Non-pigmented ciliary epithelial cell (primary cell): ENCODE measurements around the gene TUBD1.
"Not testable (repeated sequence)": the region's sequence is repeated elsewhere in the genome, so short reads cannot be mapped to it uniquely, and the experiment has no call there.

Experiments used
- DNase-seq: peaks from one replicate; pipeline ENCODE4 v3.0.0-alpha.2; 2010; ENCODE audit warnings: low read depth

TUBD1 gene

GRCh38 chr17:59874376-59874775 is 18.4 kb downstream of the TUBD1 start:
- DNase-seq = no peak

- not testable (repeated sequence) for DNase-seq
These were observed 19.3 kb downstream of the TUBD1 start for GRCh38 chr17:59873414-59873813.

- no peak for DNase-seq
These were observed 20.4 kb downstream of the TUBD1 start for GRCh38 chr17:59872351-59872750.

GRCh38 chr17:59870482-59870881 is 22.3 kb downstream of the TUBD1 start:
- no peak for DNase-seq

- no peak for DNase-seq
These were observed 22.9 kb downstream of the TUBD1 start for GRCh38 chr17:59869941-59870218.

GRCh38 chr17:59863616-59864015 is 29.1 kb downstream of the TUBD1 start:
- DNase-seq = no peak

GRCh38 chr17:59859444-59860025 is 33.2 kb downstream of the TUBD1 start:
- DNase-seq = peak; percentile 24

- DNase-seq = no peak
These were observed 33.8 kb downstream of the TUBD1 start for GRCh38 chr17:59858932-59859331.

GRCh38 chr17:59858167-59858816 is 34.5 kb downstream of the TUBD1 start:
- no peak for DNase-seq

- no peak for DNase-seq
These were observed 35.6 kb downstream of the TUBD1 start for GRCh38 chr17:59856859-59857794.

GRCh38 chr17:59853919-59854729 is 38.6 kb downstream of the TUBD1 start:
- DNase-seq = not testable (repeated sequence)

GRCh38 chr17:59853168-59853918 is 39.4 kb downstream of the TUBD1 start:
- DNase-seq = peak; percentile 95

- DNase-seq = not testable (repeated sequence)
These were observed 39.9 kb downstream of the TUBD1 start for GRCh38 chr17:59852847-59853167.

- DNase-seq = peak; percentile 80
These were observed 41.0 kb downstream of the TUBD1 start for GRCh38 chr17:59851439-59852375.

- not testable (repeated sequence) for DNase-seq
These were observed 42.4 kb downstream of the TUBD1 start for GRCh38 chr17:59850311-59850710.

- DNase-seq = no peak
These were observed 44.0 kb downstream of the TUBD1 start for GRCh38 chr17:59848778-59849177.

GRCh38 chr17:59848385-59848668 is 44.4 kb downstream of the TUBD1 start:
- DNase-seq = no peak

- DNase-seq = no peak
These were observed 46.2 kb downstream of the TUBD1 start for GRCh38 chr17:59846394-59847165.

GRCh38 chr17:59845595-59846393 is 46.9 kb downstream of the TUBD1 start:
- DNase-seq = no peak
